K562 (cell line): Measurements from ENCODE around the gene MYMX. TPM values are rescaled to one million over a fixed set of nuclear protein-coding genes. Genes with fewer than 3 reads are reported as not detected.
A peak's percentile ranks its signal among the peaks of the same experiment; 100 is the strongest.

Experiments
- ASH1L ChIP-seq: fragments of 450-650 bp; IDR thresholded peaks from 2 replicates; pipeline ENCODE4 v1.6.1; 2018; ENCODE audit warnings: borderline replicate concordance, mild to moderate bottlenecking, low read depth; ENCODE audit not compliant: partially characterized antibody
- E2F1 ChIP-seq: sonication (generic); formaldehyde crosslinking; IDR thresholded peaks from 2 replicates; pipeline ENCODE4 v1.8.1; 2023; ENCODE audit warnings: mild to moderate bottlenecking, missing genetic modification reagents, moderate library complexity
- E2F4 ChIP-seq: sonication (generic); formaldehyde crosslinking; IDR thresholded peaks from 2 replicates; pipeline ENCODE4 v1.8.0; 2022; ENCODE audit warnings: mild to moderate bottlenecking, low read depth, missing genetic modification reagents
- FOXK1 ChIP-seq: sonication (generic); formaldehyde crosslinking; IDR thresholded peaks from 2 replicates; pipeline ENCODE4 v1.8.0; 2022; ENCODE audit warnings: missing genetic modification reagents, mild to moderate bottlenecking, borderline replicate concordance
- GATAD2A ChIP-seq: fragments of 450-650 bp; IDR thresholded peaks from 2 replicates; pipeline ENCODE4 v1.6.1; 2017
- GTF2F1 ChIP-seq: IDR thresholded peaks from 2 replicates; pipeline ENCODE4 v1.6.1; 2011; ENCODE audit warnings: low read depth, low read length, improper control_type of control experiment
- MED1 ChIP-seq: sonication (generic); formaldehyde crosslinking; IDR thresholded peaks from 2 replicates; pipeline ENCODE4 v1.8.1; 2023; ENCODE audit warnings: missing genetic modification reagents, borderline replicate concordance
- MEF2D ChIP-seq: conservative IDR thresholded peaks from 2 replicates; pipeline ENCODE4 v1.6.1; 2016; ENCODE audit warnings: low read depth, missing genetic modification characterization, missing compliant biosample characterization
- NR2C1 ChIP-seq, 2 experiments: fragments of 450-650 bp; IDR thresholded peaks; 2 replicates each; pipeline ENCODE4 v1.6.1; 2017; ENCODE audit warnings: mild to moderate bottlenecking in 2 of 2, antibody characterized with exemption in 1 of 2, inconsistent platforms in 1 of 2, missing compliant biosample characterization in 1 of 2, missing genetic modification characterization in 1 of 2
- RUNX1 ChIP-seq: sonication (generic); IDR thresholded peaks from 2 replicates; pipeline ENCODE4 v1.6.1; 2016; ENCODE audit warnings: antibody characterized with exemption, low read depth
- SIN3A ChIP-seq, 2 experiments: fragments of 150-350 bp in 1 of 2; IDR thresholded peaks; 2 replicates each; pipeline ENCODE4 v1.6.1; 2011 to 2016; ENCODE audit warnings: borderline replicate concordance in 2 of 2, low read depth in 2 of 2, low read length in 2 of 2, mild to moderate bottlenecking in 2 of 2, moderate library complexity in 2 of 2; ENCODE audit not compliant: control insufficient read depth in 1 of 2
- ZBTB40 ChIP-seq, 2 experiments: fragments of 450-650 bp in 1 of 2; sonication (generic) in 1 of 2; formaldehyde crosslinking in 1 of 2; IDR thresholded peaks; 2 replicates each; pipeline versions ENCODE4 v1.7.1 to v1.9.0; 2016 to 2022; ENCODE audit warnings: inconsistent platforms in 1 of 2, mild to moderate bottlenecking in 1 of 2, missing genetic modification reagents in 1 of 2
- ZNF23 ChIP-seq: fragments of 250-450 bp; sonication (Bioruptor Pico); IDR thresholded peaks from 2 replicates; pipeline ENCODE4 v1.4.0; 2020; ENCODE audit warnings: mild to moderate bottlenecking
- polyA plus RNA-seq, 8 experiments: library from polyadenylated mRNA; depleted of rRNA in 4 of 8; stranded (reverse) in 5 of 8; unstranded in 3 of 8; fragments of >200 nt; fragmentation: Nextera tagmentation in 2 of 8; fragmentation: Illumina TruSeq in 1 of 8; extraction: Ambion mirVana in 2 of 8; extraction: Trizol in 1 of 8; gene quantifications; 2 replicates each; pipeline versions ENCODE4 v1.2.1 to v1.2.3, GENCODE V29; 2011 to 2014; ENCODE audit warnings: inconsistent platforms in 1 of 8, missing spikeins in 1 of 8
- total RNA-seq, 7 experiments: library from RNA; depleted of rRNA in 6 of 7; stranded (reverse); fragments of >200 nt in 6 of 7; fragmentation: Illumina TruSeq in 2 of 7; extraction: Trizol in 2 of 7; gene quantifications; 2 replicates each; pipeline versions ENCODE4 v1.2.1 to v1.2.3, GENCODE V29; 2011 to 2021; ENCODE audit warnings: low replicate concordance in 1 of 7

Gene MYMX
- total and polyA plus RNA-seq, 9 of the 15 experiments (the other 6 are each of a cell fraction or from before 2014, with no cell fraction given): 0.12 TPM; not detected in 8

GRCh38 chr6:44246663-44247337 lies 30.1 kb downstream of the MYMX start, which contains the start of gene HSP90AB1 (continued):
- peak; percentile 58; the same call in 1 of the 2 replicates for TF ChIP-seq ZBTB40 (IDR thresholded peaks at IDR 0.05)
- peak; percentile 67; the same call in 1 of the 2 replicates for TF ChIP-seq ZBTB40 (CRISPR knock-in tag; IDR thresholded peaks at IDR 0.05)
- TF ChIP-seq MED1 (CRISPR knock-in tag): peak; percentile 34; the same call in 1 of the 2 replicates
- peak; percentile 97 to 98 for TF ChIP-seq SIN3A (IDR thresholded peaks at IDR 0.05; ENCODE audit: borderline replicate concordance in 2 of 2, control insufficient read depth in 1 of 2, low read depth in 2 of 2, low read length in 2 of 2)
- TF ChIP-seq RUNX1: peak; percentile 26; the same call in 1 of the 2 replicates
- TF ChIP-seq FOXK1 (CRISPR knock-in tag): peak; percentile 99
- peak; percentile 76 for TF ChIP-seq MEF2D (tag)
- TF ChIP-seq GTF2F1: peak; percentile 98
- TF ChIP-seq ZNF23 (CRISPR knock-in tag): no peak
- peak; percentile 90 for TF ChIP-seq E2F1
- peak; percentile 68 for TF ChIP-seq ASH1L
- TF ChIP-seq NR2C1 (IDR thresholded peaks at IDR 0.05): peak; percentile 52; the same call in 1 of the 2 replicates
- no peak for TF ChIP-seq NR2C1 (tag; IDR thresholded peaks at IDR 0.05)
- TF ChIP-seq GATAD2A: 0 out of 2 replicates have a peak, but pooled peaks have one; percentile 30
- TF ChIP-seq E2F4 (CRISPR knock-in tag): peak; percentile 55; the same call in 1 of the 2 replicates
